GM21526 (cell line): ENCODE data around the gene SEPTIN1.

Source experiments
- ATAC-seq: cut with Tn5 transposase; IDR thresholded peaks from one replicate; pipeline ENCODE4 v1.9.1; 2021; ENCODE audit warnings: moderate library complexity; ENCODE audit not compliant: unreplicated experiment, low FRiP score

SEPTIN1 gene

DNA sequence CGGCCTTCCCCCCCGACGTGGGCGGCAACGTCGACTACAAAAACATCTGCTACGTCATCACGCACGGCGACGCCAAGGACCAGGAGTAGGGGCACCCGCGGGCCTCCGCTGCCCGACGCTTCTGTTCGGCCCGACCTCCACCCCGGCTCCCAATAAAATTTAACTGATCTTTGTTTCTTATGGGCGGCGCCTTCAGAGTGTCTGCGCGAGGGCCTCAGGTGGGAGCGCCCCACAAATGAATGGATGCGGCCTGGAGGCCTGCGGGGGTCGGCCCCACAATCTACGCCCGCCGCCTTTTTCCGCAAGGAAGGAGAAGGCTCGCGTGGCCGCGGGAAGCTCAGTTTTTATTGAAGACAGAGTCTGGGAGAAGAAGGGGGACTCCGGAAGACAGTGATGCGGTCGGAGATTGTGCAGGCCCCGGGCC is 4.5 kb downstream of the SEPTIN1 start:
- peak; percentile 28 for ATAC-seq

DNA sequence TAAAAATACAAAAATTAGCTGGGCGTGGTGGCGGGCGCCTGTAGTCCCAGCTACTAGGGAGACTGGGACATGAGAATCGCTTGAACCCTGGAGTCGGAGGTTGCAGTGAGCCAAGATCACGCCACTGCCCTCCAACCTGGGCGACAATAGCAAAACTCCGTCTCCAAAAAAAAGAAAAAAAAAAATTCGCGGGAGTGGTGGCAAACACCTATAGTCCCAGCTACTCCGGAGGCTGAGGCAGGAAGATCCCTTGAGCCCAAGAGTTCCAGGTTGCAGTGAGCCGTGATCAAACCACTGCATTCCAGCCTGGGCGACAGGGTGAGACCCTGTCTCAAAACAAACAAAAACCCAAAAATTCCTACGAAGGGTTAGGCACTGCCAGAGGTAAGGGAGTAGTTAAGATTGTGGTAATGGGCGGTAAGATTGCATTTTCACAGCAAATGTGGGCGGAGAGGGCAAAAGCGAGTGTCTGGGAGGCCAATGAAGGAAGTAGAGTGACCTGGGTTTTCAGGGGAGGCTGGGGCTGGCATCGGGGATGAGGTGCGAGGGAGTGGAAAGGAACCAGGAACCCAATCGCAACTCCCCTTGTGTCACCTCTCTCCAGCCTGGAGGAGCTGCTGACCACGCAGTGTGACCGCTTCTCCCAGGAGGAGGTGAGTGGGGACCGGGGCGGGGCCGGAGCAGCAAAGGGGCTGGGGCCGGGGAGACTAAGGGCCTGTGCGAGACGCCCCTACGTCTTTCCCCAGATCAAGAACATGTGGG is 5.1 kb downstream of the SEPTIN1 start:
- ATAC-seq = no peak

DNA sequence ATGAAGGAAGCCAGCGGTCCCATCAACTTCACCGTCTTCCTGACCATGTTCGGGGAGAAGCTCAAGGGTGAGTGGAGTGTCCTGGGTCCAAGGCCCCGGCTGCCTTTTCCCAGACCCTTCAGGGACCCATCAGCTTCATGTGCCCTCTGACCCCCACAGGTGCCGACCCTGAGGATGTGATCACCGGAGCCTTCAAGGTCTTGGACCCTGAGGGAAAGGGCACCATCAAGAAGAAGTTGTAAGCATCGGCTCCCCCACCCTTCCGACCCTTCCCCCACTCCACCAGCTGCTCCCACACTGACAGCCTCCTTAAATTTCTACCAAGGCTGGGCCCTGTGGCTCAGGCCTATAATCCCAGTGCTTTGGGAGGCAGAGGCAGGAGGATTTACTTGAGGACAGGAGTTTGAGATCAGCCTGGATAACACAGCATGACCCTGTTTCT is 5.9 kb downstream of the SEPTIN1 start:
- no peak for ATAC-seq

DNA sequence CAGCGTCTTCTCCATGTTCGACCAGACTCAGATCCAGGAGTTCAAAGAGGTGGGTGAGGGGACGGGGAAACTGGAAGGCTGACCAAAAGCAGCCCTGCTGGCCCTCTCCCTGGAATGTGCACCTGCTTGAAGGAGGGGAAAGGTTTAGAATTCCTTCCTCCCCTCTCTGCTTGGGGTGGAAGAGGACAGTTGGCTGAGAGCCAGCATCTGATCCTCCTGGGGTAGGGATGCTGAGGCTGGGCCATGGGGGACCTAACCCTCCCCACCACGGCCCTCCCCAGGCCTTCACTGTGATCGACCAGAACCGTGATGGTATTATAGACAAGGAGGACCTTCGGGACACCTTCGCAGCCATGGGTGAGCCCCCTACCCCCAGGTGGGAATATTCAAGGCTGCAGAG is 6.5 kb downstream of the SEPTIN1 start:
- ATAC-seq = no peak

DNA sequence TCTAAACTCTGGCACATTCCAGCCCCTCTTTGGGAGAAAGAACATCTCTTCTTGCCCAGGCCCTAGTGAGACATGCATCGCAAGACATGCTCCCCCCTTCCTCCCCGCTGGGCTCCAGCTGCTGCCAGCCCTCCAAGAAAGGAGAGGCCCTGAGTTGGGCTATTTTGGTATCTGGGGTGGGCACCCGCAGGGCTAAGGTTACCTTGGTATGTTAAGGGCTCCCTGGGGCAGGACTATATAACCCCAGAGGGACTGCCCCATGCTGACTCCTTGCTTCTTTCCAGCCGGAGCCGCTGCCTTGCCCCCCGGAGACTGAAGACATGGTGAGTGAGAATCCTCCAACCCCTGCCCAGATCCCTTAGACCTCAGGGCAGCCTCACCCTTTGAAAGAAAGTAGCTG is 7.8 kb downstream of the SEPTIN1 start, which contains the start of gene MYL11:
MYL11 (plus strand) TSS at position 265 of the 400 bp plus-strand sequence; CDS start at position 321, 56 bp downstream.
- ATAC-seq = no peak

DNA sequence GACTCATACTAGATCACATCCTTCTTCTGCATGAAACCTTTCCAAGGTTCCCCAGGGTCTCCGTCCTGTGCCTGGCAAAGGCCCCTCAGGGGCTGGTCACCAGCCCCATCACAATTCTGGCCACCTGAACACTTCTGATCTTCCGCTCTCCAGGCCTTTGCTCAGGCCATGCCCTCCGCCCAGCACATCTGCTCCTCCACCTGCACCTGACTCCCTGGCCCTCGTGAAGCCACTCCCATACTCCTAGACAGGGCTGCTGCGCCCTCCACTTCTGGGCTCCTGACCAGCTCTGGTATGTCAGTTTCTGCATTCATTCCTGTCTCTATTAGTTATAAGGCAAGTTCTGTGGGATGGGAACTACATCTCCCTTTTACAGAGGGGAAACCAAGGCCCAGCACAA is 9.6 kb downstream of the SEPTIN1 start:
- no peak for ATAC-seq

DNA sequence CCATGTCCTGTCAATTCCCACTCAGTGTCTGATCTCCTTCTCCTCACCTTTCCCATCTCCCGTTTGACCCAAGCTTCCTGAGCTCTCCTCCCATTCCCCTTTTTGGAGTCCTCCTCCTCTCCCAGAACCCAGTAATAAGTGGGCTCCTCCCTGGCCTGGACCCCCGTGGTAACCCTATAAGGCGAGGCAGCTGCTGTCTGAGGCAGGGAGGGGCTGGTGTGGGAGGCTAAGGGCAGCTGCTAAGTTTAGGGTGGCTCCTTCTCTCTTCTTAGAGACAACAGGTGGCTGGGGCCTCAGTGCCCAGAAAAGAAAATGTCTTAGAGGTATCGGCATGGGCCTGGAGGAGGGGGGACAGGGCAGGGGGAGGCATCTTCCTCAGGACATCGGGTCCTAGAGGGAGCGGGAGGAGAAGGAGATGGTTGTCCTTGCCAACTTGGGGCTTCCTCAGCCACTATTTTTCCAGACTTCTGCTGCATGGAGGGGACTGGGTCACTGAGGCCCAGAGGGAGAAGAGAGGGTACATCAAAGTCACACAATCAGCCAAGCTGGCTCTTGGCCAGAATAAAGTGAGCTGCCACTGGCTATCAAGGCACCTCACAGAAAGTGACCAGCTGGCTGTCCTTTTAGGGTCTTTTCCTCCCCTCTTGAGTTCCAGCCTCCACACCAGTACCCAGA is 10.2 kb downstream of the SEPTIN1 start:
- ATAC-seq = no peak

DNA sequence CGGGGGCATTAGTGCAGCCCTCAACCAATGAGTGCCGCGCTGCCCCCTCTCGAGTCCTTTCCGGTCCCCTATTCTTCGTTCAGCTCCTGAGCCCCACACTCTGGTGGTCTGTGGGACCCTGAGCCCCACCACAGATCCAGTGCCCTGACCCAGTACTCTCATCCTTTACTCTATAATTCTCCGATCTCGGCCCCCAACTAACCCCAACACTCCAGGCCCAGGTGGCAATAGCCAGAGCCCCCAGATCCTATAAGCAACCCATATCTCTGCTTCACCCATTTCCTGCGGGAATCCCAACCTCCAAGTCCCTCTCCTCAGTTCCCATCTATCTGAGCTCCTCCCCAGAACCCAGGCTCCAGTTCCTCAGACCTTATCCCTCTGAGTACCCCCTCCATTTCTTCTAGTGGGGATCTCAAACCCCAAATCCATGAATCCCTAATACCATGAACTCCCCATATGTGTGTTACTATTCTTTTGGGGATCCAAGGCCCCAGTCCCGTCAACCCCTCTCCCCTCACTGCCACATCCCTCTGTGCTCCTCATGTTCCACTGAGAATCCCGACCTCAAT is 11.0 kb downstream of the SEPTIN1 start:
- no peak for ATAC-seq

DNA sequence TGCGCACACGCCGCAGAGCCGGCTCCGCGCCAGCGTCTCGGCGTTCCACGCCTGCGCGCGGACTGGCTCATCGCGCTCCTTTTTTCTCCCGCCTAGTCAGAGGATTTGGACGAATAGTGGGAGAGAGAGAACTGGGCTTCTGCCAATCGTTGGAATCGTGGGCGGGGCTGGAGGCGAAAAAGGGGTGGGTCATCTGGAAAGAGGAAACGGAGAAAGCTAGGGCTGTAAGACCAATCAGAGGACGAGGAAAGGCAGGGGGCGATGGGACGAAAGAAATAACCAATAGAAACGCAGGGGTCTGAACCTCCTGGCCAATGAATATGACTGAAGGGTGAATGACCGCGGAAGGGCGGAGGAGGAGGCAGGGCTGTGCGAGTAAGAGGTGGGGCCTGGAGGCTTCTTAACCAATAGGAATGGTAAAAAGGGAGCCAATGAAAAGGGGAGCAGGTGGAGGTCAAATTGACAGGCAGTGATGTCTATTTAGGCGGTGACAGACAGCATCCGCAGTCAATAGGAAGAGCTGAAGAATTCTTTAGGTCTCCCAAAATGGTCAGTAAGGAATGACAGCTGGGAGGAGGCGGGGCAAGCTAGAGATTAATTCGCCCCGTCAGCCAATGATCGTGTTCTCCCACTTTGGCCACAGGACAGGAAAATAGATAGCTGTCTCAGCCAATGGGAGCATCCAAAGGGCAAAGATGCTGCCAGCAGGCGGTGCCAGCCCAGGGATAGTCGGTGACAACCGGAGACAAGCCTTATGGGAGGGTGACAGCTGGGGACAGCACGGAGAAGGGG is 11.7 kb downstream of the SEPTIN1 start, which contains the start of gene TBC1D10B:
TBC1D10B (minus strand) TSS at position 39 of the 792 bp plus-strand sequence. CDS start 311 bp downstream, outside the sequence.
- peak; percentile 70 for ATAC-seq

DNA sequence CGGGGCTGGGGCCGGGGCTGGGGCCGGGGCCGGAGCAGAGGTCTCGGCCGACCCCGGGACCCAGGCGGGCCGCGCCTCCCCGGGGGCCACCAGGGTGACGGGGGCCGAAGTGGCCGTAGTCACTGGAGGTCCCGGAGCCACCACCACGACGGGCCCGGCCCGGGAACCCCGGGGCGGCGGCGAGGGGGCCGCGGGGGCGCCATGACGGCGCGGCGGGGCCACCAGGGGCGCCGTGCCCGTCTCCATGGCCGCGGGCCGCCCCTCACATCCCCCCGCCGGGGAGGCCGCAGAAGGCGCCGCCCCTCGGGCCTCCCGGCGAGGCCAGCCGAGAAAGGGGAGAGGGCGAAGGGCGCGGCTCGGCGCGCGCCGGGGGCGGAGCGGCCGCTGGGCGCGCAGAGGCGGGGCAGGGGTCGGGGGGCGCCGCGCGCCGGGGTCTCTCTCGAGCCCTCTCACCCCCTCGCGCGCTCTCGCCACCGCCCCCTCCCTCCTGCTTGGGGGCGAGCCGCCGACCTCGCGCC is 12.4 kb downstream of the SEPTIN1 start:
- peak; percentile 16 for ATAC-seq

DNA sequence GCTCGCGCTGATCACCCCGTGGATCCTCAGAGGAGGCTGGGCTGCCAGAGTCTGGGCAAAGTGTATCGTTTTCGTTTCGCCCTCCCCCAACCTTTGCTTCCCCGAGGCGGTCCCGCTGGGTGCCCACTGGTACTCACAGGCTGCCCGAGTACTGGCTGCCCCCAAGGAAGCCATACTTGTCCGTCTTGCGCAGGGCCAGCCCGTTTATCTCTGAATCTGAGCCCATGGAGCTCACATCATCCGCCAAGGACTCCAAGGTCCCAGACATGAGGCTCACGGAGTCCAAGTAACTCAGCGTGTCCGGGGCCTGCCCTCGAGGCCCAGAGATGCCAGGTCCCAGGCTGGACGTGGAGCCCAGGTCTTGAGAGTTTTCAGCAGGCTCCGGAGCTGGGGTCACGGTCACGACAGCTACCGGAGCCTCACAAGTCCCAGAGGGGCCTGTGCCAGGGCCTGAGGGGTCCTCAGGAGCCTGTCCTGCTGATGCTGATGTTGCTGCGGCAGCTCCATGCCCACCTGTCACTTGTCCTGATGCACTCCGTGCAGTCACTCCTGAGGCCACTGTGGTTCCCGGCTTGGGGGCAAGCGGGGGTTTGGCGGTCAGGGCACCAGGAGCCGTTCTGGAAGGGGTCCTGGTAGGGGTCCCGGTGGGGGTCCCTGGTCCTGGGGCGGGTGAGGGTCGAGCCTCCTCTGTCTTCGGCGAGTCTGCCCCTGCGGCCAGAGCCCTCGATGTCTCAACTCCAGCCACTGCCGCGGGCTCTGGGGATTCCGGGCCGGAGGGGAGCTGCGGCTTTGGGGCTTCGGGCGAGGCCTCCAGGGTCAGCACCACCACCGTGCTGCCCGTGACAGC is 13.0 kb downstream of the SEPTIN1 start:
- ATAC-seq = no peak

DNA sequence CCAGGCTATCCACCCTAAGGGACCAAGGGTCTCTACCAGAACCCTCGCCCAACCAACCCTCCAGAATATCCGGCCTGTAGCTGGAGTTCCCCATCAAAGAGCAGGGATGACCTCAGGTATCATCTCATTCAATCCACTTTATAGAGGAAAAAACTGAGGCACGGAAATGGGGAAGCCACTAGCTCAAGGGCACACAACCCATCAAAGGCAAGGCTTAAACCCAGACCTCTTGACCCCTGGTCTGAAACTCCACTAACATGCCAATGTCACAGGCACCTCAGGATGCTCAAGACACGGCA is 13.6 kb downstream of the SEPTIN1 start:
- no peak for ATAC-seq

DNA sequence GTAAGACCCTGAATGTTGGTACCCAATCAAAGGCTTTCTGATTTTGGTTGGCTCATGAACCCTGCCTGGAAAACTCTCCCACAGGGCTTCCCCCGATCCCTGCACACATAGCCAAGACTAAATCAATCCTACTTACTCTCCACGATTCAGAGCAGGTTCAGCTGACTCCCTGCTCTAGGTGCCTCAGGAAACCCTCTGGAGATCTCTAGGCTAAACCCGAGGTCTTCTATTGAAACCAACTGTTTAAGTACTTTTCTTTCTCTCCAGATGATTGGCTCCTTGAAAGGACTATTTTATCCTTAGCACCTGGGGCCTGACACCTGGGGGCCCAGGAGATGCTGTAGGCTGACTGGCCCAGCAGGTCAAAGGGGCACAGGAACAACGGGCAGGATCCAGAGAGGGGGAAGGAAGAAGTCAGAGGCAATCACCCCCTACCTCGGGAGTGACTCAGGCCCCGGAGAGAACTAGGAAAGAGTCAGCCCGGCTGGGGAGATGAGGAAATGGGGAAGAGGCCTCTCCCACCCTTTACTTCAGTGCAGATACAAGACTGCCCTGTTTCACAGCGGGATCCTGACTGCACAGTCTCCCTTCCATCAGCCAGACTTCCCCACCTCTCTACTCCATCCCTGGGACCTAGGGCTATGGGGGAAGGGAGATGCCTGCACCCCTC is 14.1 kb downstream of the SEPTIN1 start:
- no peak for ATAC-seq

DNA sequence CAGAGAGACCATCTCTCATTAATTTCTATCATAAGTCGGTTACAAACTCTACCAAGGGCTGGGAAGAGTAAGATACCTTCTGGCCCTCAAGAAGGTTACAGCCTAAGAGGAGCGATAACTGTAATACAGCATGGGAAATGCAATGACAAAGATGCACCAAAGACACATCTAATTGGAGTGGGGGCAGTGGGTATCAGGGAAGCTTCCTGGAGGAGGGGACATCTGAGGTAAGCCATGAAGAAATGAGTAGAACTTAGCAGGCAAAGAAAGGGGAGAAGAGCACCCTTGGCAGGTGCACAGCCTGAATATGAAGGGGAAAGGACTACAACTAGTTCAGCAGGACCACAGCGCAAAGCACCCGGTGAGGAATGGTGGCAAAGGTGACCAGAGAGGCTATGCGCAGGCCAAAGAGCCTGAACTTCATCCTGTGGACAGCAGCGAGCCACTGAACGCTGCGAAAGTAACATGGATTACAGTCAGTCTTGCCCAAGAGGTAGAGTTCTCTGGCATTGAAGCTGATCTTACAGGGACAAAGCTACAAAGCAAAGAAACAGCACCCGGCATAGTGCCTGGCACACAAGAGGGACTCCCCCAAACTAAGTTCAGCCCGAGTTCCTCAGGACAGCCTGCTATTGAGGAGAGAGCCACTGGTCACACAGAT is 14.9 kb downstream of the SEPTIN1 start:
- ATAC-seq = no peak

DNA sequence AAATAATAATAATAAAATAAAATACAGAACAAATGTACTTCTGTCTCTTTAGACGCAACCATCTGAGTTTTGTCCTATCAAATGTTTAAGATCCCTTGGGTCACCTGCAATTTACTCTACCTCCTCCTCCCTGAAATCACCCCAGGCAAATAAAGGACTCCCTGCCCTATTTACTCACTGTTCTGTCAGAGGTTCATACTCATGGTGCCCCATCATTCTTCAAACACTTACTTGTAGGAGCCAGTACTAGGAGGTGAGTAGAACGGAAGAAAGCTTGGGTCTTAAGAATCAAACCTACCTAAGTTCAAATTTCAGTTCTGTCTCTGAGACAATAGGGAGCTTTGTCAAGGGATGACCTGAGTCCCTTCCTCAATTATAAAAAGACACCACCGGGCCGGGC is 15.8 kb downstream of the SEPTIN1 start:
- no peak for ATAC-seq

DNA sequence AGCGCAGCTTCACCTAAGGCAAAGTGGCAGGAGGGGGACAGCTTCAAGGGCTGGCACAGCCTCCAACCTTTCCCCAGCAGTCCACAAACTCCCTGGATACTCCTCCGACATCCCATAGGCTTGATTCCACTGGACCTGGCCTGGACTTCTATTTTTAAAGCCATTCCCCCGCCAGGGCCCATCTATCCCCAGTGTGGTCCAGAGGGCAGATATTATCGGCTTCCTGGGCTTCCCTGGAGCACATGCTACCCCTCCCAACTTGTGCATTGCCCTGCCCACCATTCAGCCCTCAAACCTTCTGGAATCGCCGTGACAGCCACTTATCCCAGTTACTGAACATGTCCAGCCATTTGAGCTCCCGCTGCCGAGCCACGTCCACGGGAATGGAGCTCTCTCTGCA is 17.2 kb downstream of the SEPTIN1 start:
- ATAC-seq = no peak

DNA sequence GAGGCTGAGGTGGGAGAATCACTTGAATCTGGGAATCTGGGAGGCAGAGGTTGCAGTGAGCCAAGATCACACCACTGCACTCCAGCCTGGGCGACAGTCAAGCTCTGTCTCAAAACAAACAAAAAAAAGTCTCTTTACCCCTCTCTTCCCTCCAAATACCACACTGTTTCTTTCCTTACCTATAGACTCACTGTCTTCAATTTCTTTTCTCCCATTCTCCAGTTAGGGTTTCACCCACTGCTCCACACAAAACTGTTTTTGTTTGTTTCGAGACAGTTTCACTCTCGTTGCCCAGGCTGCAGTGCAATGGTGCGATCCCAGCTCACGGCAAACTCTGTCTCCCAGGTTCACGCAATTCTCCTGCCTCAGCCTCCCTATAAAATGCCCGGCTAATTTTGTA is 21.2 kb downstream of the SEPTIN1 start:
- no peak for ATAC-seq

DNA sequence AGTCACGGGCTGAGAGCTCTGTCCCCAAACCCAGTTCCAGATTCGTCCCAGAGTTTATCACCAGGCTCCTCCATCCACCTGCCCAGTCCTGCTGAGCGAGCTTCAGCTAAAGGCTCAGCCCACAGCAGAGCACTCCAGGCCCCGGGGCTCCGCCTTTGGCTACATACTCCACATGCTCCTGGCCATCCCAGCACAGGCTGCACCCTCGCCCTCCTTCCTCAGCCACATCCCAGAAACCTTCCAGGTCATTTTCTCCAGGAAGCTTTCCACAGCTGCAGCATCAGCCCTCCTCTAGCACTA is 22.5 kb downstream of the SEPTIN1 start:
- ATAC-seq = no peak
